IMR-90 (cell line): ENCODE measurements around the gene STON2. TPM values are rescaled to one million over a fixed set of nuclear protein-coding genes. Genes with fewer than 3 reads are reported as not detected.
"Not testable (repeated sequence)": the region's sequence is repeated elsewhere in the genome, so short reads cannot be mapped to it uniquely, and the experiment has no call there.

ENCODE experiments used
- ATAC-seq: fragments of 200-7000 bp; cut with Tn5 transposase; 2 replicates; pipeline ENCODE4 v1.9.1; 2020; ENCODE audit warnings: low read depth, mild to moderate bottlenecking, moderate library complexity
- BruUV-seq: library from RNA; stranded (reverse); fragments of 400-500 nt; replicated peaks from 2 replicates; lab custom pipeline; 2021; lab: Mats Ljungman, UMichigan
- CTCF ChIA-PET: fragments of 300-600 bp; formaldehyde crosslinking; extraction: SDS; loops from one replicate; lab custom pipeline; 2021; ENCODE audit warnings: antibody characterized with exemption; lab: Yijun Ruan, JAX
- POLR2A ChIA-PET: fragments of 300-600 bp; sonication (Branson Sonifier 250); formaldehyde crosslinking; loops from one replicate; lab custom pipeline; 2022; ENCODE audit warnings: antibody characterized with exemption; ENCODE audit not compliant: unreplicated experiment; lab: Charles Lee
- DNase-seq: peaks from one replicate; pipeline ENCODE4 v3.0.0; 2013
- H2AFZ ChIP-seq: replicated peaks from 2 replicates; pipeline ENCODE3; 2013; ENCODE audit warnings: low read length, mild to moderate bottlenecking; ENCODE audit not compliant: poor library complexity
- H2AK5ac ChIP-seq: 2 replicates; pipeline ENCODE4 v1.6.1; 2013; ENCODE audit warnings: low read depth, low read length, inconsistent platforms
- H2AK9ac ChIP-seq: replicated peaks from 2 replicates; pipeline ENCODE3; 2013; ENCODE audit warnings: mild to moderate bottlenecking, low read depth, low read length, moderate library complexity; ENCODE audit not compliant: poor library complexity
- H2BK120ac ChIP-seq: 2 replicates; pipeline ENCODE4 v1.6.1; 2013; ENCODE audit warnings: low read depth, low read length, inconsistent platforms
- H2BK15ac ChIP-seq: 3 replicates; pipeline ENCODE4 v1.6.1; 2013; ENCODE audit warnings: low read depth, low read length, inconsistent platforms
- H2BK20ac ChIP-seq: 2 replicates; pipeline ENCODE4 v1.6.1; 2013; ENCODE audit warnings: low read depth, mild to moderate bottlenecking, inconsistent platforms, low read length, moderate library complexity
- H2BK5ac ChIP-seq: 2 replicates; pipeline ENCODE4 v1.6.1; 2013; ENCODE audit warnings: mild to moderate bottlenecking, low read depth, low read length, inconsistent platforms; ENCODE audit not compliant: poor library complexity, severe bottlenecking
- H3K14ac ChIP-seq: replicated peaks from 2 replicates; pipeline ENCODE4 v1.6.1; 2013; ENCODE audit warnings: low read depth, low read length, inconsistent platforms
- H3K18ac ChIP-seq: 2 replicates; pipeline ENCODE4 v1.6.1; 2013; ENCODE audit warnings: low read depth, low read length, control low read depth
- H3K23ac ChIP-seq: 2 replicates; pipeline ENCODE4 v1.6.1; 2013; ENCODE audit warnings: low read depth, low read length, inconsistent platforms
- H3K27ac ChIP-seq: 2 replicates; pipeline ENCODE4 v1.5.1; 2013; ENCODE audit warnings: mild to moderate bottlenecking, control low read depth, low read length; ENCODE audit not compliant: insufficient read depth
- H3K27me3 ChIP-seq: 2 replicates; pipeline ENCODE4 v1.6.1; 2013; ENCODE audit warnings: low read length; ENCODE audit not compliant: control insufficient read depth, insufficient read depth
- H3K36me3 ChIP-seq: 2 replicates; pipeline ENCODE4 v1.6.1; 2013; ENCODE audit warnings: low read length, mixed read lengths; ENCODE audit not compliant: control insufficient read depth, insufficient read depth
- H3K4ac ChIP-seq: 2 replicates; pipeline ENCODE4 v1.6.1; 2013; ENCODE audit warnings: low read depth, low read length, inconsistent platforms
- H3K4me1 ChIP-seq: 2 replicates; pipeline ENCODE4 v1.6.1; 2013; ENCODE audit warnings: low read length, mixed read lengths; ENCODE audit not compliant: control insufficient read depth, insufficient read depth
- H3K4me2 ChIP-seq: 2 replicates; pipeline ENCODE4 v1.6.1; 2013; ENCODE audit warnings: low read depth, mild to moderate bottlenecking, control low read depth, low read length, moderate library complexity
- H3K4me3 ChIP-seq: 2 replicates; pipeline ENCODE4 v1.5.1; 2013; ENCODE audit warnings: low read depth, mild to moderate bottlenecking, control low read depth, low read length, moderate library complexity; ENCODE audit not compliant: insufficient read depth
- H3K56ac ChIP-seq: 2 replicates; pipeline ENCODE4 v1.6.1; 2013; ENCODE audit warnings: low read length, inconsistent platforms; ENCODE audit not compliant: insufficient read depth; ENCODE audit errors: extremely low read depth
- H3K79me1 ChIP-seq, 2 experiments: 2 replicates each; pipeline ENCODE4 v1.6.1; 2013; ENCODE audit warnings: low read length in 2 of 2, inconsistent platforms in 1 of 2, low read depth in 1 of 2
- H3K9ac ChIP-seq: 2 replicates; pipeline ENCODE4 v1.6.1; 2013; ENCODE audit warnings: low read depth, low read length, control low read depth
- H3K9me1 ChIP-seq: 2 replicates; pipeline ENCODE4 v1.6.1; 2013; ENCODE audit warnings: low read length, inconsistent platforms; ENCODE audit not compliant: insufficient read depth
- H3K9me3 ChIP-seq: 2 replicates; pipeline ENCODE4 v1.6.1; 2013; ENCODE audit warnings: low read length; ENCODE audit not compliant: control insufficient read depth, insufficient read depth
- H4K20me1 ChIP-seq: 2 replicates; pipeline ENCODE4 v1.6.1; 2013; ENCODE audit warnings: low read length, inconsistent platforms; ENCODE audit not compliant: insufficient read depth
- H4K5ac ChIP-seq: 2 replicates; pipeline ENCODE4 v1.6.1; 2013; ENCODE audit warnings: mild to moderate bottlenecking, low read depth, low read length, control low read depth
- H4K8ac ChIP-seq, 2 experiments: 2 replicates each; pipeline ENCODE4 v1.6.1; 2013; ENCODE audit warnings: low read depth in 2 of 2, low read length in 2 of 2, control low read depth in 1 of 2, inconsistent platforms in 1 of 2
- H4K91ac ChIP-seq: 2 replicates; pipeline ENCODE4 v1.6.1; 2013; ENCODE audit warnings: low read depth, low read length, inconsistent platforms; ENCODE audit not compliant: insufficient read depth
- WGBS, 2 experiments: methylation state at CpG; one replicate each; pipeline versions ENCODE4 v1.1.5 to v1.1.7; 2013; ENCODE audit warnings: missing lambda C conversion rate in 2 of 2; ENCODE audit not compliant: insufficient read length in 1 of 2; ENCODE audit errors: extremely low coverage in 2 of 2; 5-methylcytosine and 5-hydroxymethylcytosine counted together
- dilution Hi-C: fragments of 300-500 bp; cut with HindIII; formaldehyde crosslinking; loops from one replicate; pipeline ENCODE4 v1.14.3; 2018; ENCODE audit warnings: low sequenced_read_pairs; ENCODE audit not compliant: unreplicated experiment
- in situ Hi-C: fragments of 300-500 bp; cut with MboI; formaldehyde crosslinking; loops from 3 replicates; pipeline ENCODE4 v1.14.3; 2019; ENCODE audit warnings: low sequenced_read_pairs, inconsistent platforms, mixed read lengths
- intact Hi-C: fragments of 100-400 bp; cut with micrococcal nuclease; formaldehyde crosslinking; loops from 2 replicates; pipeline ENCODE4 v1.10.0; 2022
- polyA plus RNA-seq, 3 experiments: library from polyadenylated mRNA; depleted of rRNA; stranded (reverse); fragments of >200 nt; gene quantifications; 2 replicates each; pipeline ENCODE4 v1.2.3, GENCODE V29; 2012; ENCODE audit warnings: low replicate concordance in 1 of 3
- total RNA-seq: library from RNA; depleted of rRNA; stranded (reverse); fragments of >200 nt; gene quantifications from 2 replicates; pipeline ENCODE4 v1.2.3, GENCODE V29; 2012

STON2 gene
- total and polyA plus RNA-seq, 2 of the 4 experiments (the other 2 are of a cell fraction) = not detected

GRCh38 chr14:81380009-81380408 lies 20.1 kb downstream of the STON2 start:
- not testable (repeated sequence) for H3K23ac ChIP-seq

More at GRCh38 chr14:81380009-81380408, 20.1 kb downstream of the STON2 start:
- H2BK120ac ChIP-seq, H3K4me1 ChIP-seq, H2AK5ac ChIP-seq, intact Hi-C loops, H4K5ac ChIP-seq, H3K79me1 ChIP-seq, POLR2A ChIA-PET, CTCF ChIA-PET, H2AFZ ChIP-seq, H2BK15ac ChIP-seq, H3K4ac ChIP-seq, H2BK20ac ChIP-seq, H3K4me3 ChIP-seq, in situ Hi-C loops, H3K36me3 ChIP-seq, H4K91ac ChIP-seq, H2AK9ac ChIP-seq, ATAC-seq, H3K18ac ChIP-seq, H3K4me2 ChIP-seq, DNase-seq, H4K8ac ChIP-seq, H3K14ac ChIP-seq, H3K56ac ChIP-seq, H2BK5ac ChIP-seq, H3K9ac ChIP-seq, H3K9me3 ChIP-seq, BruUV-seq, H3K9me1 ChIP-seq, H3K27ac ChIP-seq, H4K20me1 ChIP-seq, dilution Hi-C loops, H3K27me3 ChIP-seq: not testable (repeated sequence)
- no CpG with 5 or more reads among the region's 2 CpGs for WGBS, 2 experiments
